HL-60 (cell line): ENCODE results near the gene EIF4G2.

Experiments
- CTCF ChIP-seq: IDR thresholded peaks from one replicate; pipeline ENCODE4 v1.5.1; 2011; ENCODE audit warnings: low read length, control low read depth, inconsistent platforms; ENCODE audit not compliant: insufficient read depth
- GABPA ChIP-seq: IDR thresholded peaks from 2 replicates; pipeline ENCODE4 v1.6.1; 2012; ENCODE audit warnings: low read depth
- POLR2AphosphoS5 ChIP-seq: IDR thresholded peaks from 2 replicates; pipeline ENCODE4 v1.6.1; 2012; ENCODE audit warnings: low read depth
- REST ChIP-seq: IDR thresholded peaks from 2 replicates; pipeline ENCODE4 v1.6.1; 2012; ENCODE audit warnings: low read depth; ENCODE audit not compliant: insufficient replicate concordance
- SPI1 ChIP-seq: IDR thresholded peaks from 2 replicates; pipeline ENCODE4 v1.6.1; 2012; ENCODE audit warnings: low read depth, mild to moderate bottlenecking, borderline replicate concordance

- TF ChIP-seq CTCF (no peak), POLR2AphosphoS5 (no peak), GABPA (no peak), REST (no peak), SPI1 (no peak)
Measured at GRCh38 chr11:10793470-10794255, 15.1 kb downstream of the EIF4G2 start.
